ENCODE measurements around the gene ZNF419. TPM values are rescaled to one million over a fixed set of nuclear protein-coding genes. Genes with fewer than 3 reads are reported as not detected.

The ZNF419 gene
- total RNA-seq, 4 donors from 2014 or later: 4.6 to 25.2 (median 10.5) TPM

GRCh38 chr19:57443121-57443696 is 44.3 kb upstream of the ZNF419 start:
- Histone ChIP-seq H3K36me3 (peaks cover 0 to 30% of the 10 kb centered on the region in 2 donors), H3K27ac (no peak overlapping the region), H3K9me3 (peaks cover 0 to 3% (median 0%) of the 10 kb centered on the region in 3 donors), H3K4me3 (no peak overlapping the region), H3K27me3 (no peaks in the 10 kb centered on the region), H3K4me1 (no peaks in the 10 kb centered on the region)
- ATAC-seq: no peak
- TF ChIP-seq, protein P1, sequence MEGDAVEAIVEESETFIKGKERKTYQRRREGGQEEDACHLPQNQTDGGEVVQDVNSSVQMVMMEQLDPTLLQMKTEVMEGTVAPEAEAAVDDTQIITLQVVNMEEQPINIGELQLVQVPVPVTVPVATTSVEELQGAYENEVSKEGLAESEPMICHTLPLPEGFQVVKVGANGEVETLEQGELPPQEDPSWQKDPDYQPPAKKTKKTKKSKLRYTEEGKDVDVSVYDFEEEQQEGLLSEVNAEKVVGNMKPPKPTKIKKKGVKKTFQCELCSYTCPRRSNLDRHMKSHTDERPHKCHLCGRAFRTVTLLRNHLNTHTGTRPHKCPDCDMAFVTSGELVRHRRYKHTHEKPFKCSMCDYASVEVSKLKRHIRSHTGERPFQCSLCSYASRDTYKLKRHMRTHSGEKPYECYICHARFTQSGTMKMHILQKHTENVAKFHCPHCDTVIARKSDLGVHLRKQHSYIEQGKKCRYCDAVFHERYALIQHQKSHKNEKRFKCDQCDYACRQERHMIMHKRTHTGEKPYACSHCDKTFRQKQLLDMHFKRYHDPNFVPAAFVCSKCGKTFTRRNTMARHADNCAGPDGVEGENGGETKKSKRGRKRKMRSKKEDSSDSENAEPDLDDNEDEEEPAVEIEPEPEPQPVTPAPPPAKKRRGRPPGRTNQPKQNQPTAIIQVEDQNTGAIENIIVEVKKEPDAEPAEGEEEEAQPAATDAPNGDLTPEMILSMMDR (IDR thresholded peaks at IDR 0.05 in 4 of 5, conservative IDR thresholded peaks at IDR 0.05 in 1 of 5): no peak
- no peak for TF ChIP-seq POLR2A (IDR thresholded peaks at IDR 0.05)
- DNase-seq: no peak
- intact Hi-C loops (cut with DNase I; ENCODE audit: low total_unique reads) (no loop called here), in situ Hi-C loops (cut with MboI; ENCODE audit: low sequenced_read_pairs in 4 of 4) (no loop called here)

DNA sequence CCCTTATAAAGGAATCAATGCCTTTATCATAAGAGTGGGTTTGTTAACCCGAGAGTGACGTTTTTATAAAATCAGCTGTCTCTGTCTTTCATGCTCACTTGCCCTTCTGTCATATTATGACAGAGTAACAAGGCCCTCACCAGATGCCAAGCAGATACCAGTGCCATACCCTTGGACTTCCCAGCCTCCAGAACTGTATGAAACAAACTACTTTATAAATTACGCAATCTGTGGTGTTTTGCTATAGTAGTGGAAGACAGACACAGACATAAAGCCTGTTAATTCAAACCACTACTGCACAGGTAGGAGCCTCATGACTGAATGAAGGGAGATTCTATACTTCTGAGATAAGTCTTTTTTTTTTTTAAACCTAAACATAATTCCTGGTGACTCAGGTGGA is 35.2 kb upstream of the ZNF419 start:
- no peak overlapping the region for H3K27ac ChIP-seq
- ATAC-seq (no peak), DNase-seq (no peak)
- no peaks in the 10 kb centered on the region for H3K27me3 ChIP-seq
- peaks cover 0 to 17% of the 10 kb centered on the region in 2 donors for H3K36me3 ChIP-seq
- H3K4me1 ChIP-seq: peaks cover 0 to 3% of the 10 kb centered on the region in 2 donors
- TF ChIP-seq, protein P1 (IDR thresholded peaks at IDR 0.05 in 4 of 5, conservative IDR thresholded peaks at IDR 0.05 in 1 of 5): no peak
- no peak for TF ChIP-seq POLR2A (IDR thresholded peaks at IDR 0.05)
- peaks cover 0 to 3% (median 0%) of the 10 kb centered on the region in 3 donors for H3K9me3 ChIP-seq
- intact Hi-C loops (cut with DNase I; ENCODE audit: low total_unique reads) (no loop called here), in situ Hi-C loops (cut with MboI; ENCODE audit: low sequenced_read_pairs in 4 of 4) (no loop called here)
- H3K4me3 ChIP-seq: no peak overlapping the region

- Histone ChIP-seq H3K9me3 (peaks cover 0 to 30% (median 0%) of the 10 kb centered on the region in 3 donors), H3K4me3 (peak overlapping the region in 1 of 4 donors; percentile 16), H3K27me3 (no peaks in the 10 kb centered on the region), H3K36me3 (peaks cover 0 to 25% of the 10 kb centered on the region in 2 donors), H3K27ac (peak overlapping the region in 3 of 4 donors; percentile 14 to 67 (median 66)), H3K4me1 (peaks cover 0 to 7% of the 10 kb centered on the region in 2 donors)
- ATAC-seq (peak; percentile 78 to 89), DNase-seq (peak in 1 of 2 donors; percentile 27)
- TF ChIP-seq, protein P1 (IDR thresholded peaks at IDR 0.05 in 4 of 5, conservative IDR thresholded peaks at IDR 0.05 in 1 of 5): peak in 3 of 5 experiments; percentile 28 to 42 (median 40)
- no peak for TF ChIP-seq POLR2A (IDR thresholded peaks at IDR 0.05)
- in situ Hi-C loops (cut with MboI; ENCODE audit: low sequenced_read_pairs in 4 of 4) (no loop called here), intact Hi-C loops (cut with DNase I; ENCODE audit: low total_unique reads) (no loop called here)
Measured at GRCh38 chr19:57465680-57466381, 21.7 kb upstream of the ZNF419 start.

DNA sequence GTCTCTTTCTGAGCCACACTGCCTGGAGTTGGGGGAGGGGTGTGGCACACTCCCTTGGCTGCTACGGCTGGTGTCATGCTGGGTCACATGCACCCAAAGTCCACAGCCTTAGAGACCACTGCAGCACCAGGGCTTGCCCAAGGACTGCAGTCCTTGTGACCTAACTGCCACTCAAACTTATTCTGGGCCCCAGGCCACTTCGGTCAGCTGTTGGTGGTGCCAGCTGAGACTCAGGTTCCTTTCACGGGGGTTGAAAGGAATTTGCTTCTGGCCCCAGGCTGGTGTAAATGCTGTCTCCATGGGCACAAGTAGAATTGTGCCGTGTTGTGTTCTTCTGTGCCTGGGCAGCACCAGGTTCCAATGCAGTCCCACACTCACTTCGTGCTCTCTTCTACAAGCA is 21.1 kb upstream of the ZNF419 start:
- peaks cover 0 to 37% (median 0%) of the 10 kb centered on the region in 3 donors for H3K9me3 ChIP-seq

More for the DNA sequence above, 21.1 kb upstream of the ZNF419 start:
- H3K4me3 ChIP-seq: peak overlapping the region in 1 of 4 donors; percentile 19
- no peak for TF ChIP-seq POLR2A (IDR thresholded peaks at IDR 0.05)
- TF ChIP-seq, protein P1 (IDR thresholded peaks at IDR 0.05 in 4 of 5, conservative IDR thresholded peaks at IDR 0.05 in 1 of 5): no peak
- DNase-seq (peak; percentile 47 to 78), ATAC-seq (peak; percentile 88 to 90)
- peaks cover 0 to 26% of the 10 kb centered on the region in 2 donors for H3K36me3 ChIP-seq
- no peaks in the 10 kb centered on the region for H3K27me3 ChIP-seq
- intact Hi-C loops (cut with DNase I; ENCODE audit: low total_unique reads) (no loop called here), in situ Hi-C loops (cut with MboI; ENCODE audit: low sequenced_read_pairs in 4 of 4) (no loop called here)
- peak overlapping the region in 3 of 4 donors; percentile 14 to 67 (median 66) for H3K27ac ChIP-seq
- peaks cover 0 to 7% of the 10 kb centered on the region in 2 donors for H3K4me1 ChIP-seq

All from gastrocnemius medialis (tissue), 4 donors.